ENCODE measurements around the gene ARSD. TPM values are rescaled to one million over a fixed set of nuclear protein-coding genes. Genes with fewer than 3 reads are reported as not detected.

The ARSD gene
- total and polyA plus RNA-seq, 2 of the 8 experiments (the other 6 are each of a cell fraction or from before 2014, with no cell fraction given): 1.8 to 3.2 TPM

- H3K23ac ChIP-seq (ENCODE audit: insufficient read length): no peak overlapping the region
- no peak overlapping the region for H4K5ac ChIP-seq (ENCODE audit: insufficient read length, low read depth, low read length)
- H3K23me2 ChIP-seq (ENCODE audit: low read depth, low read length): no peaks in the 10 kb centered on the region
- no peaks in the 10 kb centered on the region for H3K27me3 ChIP-seq (replicated peaks in 1 of 4; ENCODE audit: control insufficient read depth in 3 of 4, extremely low read depth in 1 of 4, insufficient read depth in 3 of 4, low read length in 3 of 4)
- ChIA-PET CTCF (ENCODE audit: partially characterized antibody) (no interaction called here), POLR2A (ENCODE audit: partially characterized antibody) (no interaction called here)
- no peak overlapping the region for H2BK5ac ChIP-seq (ENCODE audit: low read depth, low read length)
- no peak overlapping the region for H2BK120ac ChIP-seq (replicated peaks; ENCODE audit: low read depth, low read length)
- H3K36me3 ChIP-seq (ENCODE audit: control insufficient read depth in 2 of 4, insufficient read depth in 4 of 4, low read length in 3 of 4): peaks cover 0 to 14% (median 2%) of the 10 kb centered on the region in 4 experiments; a peak in 3 of 8 replicates
- DNase-seq (ENCODE audit: low read depth in 1 of 2, low spot score in 2 of 2) (no peak), FAIRE-seq (no peak)
- no peak overlapping the region for H2BK15ac ChIP-seq (ENCODE audit: low read length)
- H3K56ac ChIP-seq (replicated peaks; ENCODE audit: insufficient read length, low read depth, low read length): peak overlapping the region; percentile 86
- no peak overlapping the region for H2BK12ac ChIP-seq (ENCODE audit: low read depth, low read length)
- no peak overlapping the region for H2AFZ ChIP-seq (ENCODE audit: low read length)
- no peak overlapping the region for H3K18ac ChIP-seq (ENCODE audit: extremely low read depth, low read length)
- H4K8ac ChIP-seq (ENCODE audit: extremely low read depth, insufficient read depth, low read length): no peak overlapping the region
- 85 to 100% methylated on average over 1 of the region's 1 CpG for WGBS, 2 experiments (ENCODE audit: extremely low coverage in 1 of 2, insufficient coverage in 1 of 2, insufficient read length in 1 of 2, insufficient replicate concordance in 2 of 2, low coverage in 1 of 2, low lambda C conversion rate in 2 of 2, missing lambda C conversion rate in 1 of 2)
- no peak overlapping the region for H3K14ac ChIP-seq (ENCODE audit: insufficient read length)
- H3K4me1 ChIP-seq (replicated peaks in 1 of 4; ENCODE audit: control insufficient read depth in 3 of 4, insufficient read depth in 4 of 4, low read length in 3 of 4): no peaks in the 10 kb centered on the region
- no peak overlapping the region for H2BK20ac ChIP-seq (ENCODE audit: low read length)
- H3K27ac ChIP-seq (ENCODE audit: low read depth, low read length): no peak overlapping the region
- TF ChIP-seq BACH1 (IDR thresholded peaks at IDR 0.05; ENCODE audit: low read length) (no peak), JUND (IDR thresholded peaks at IDR 0.05; ENCODE audit: low read length) (no peak), CEBPB (IDR thresholded peaks at IDR 0.05; ENCODE audit: low read depth, low read length) (no peak), TAF1 (IDR thresholded peaks at IDR 0.05; ENCODE audit: low read depth, low read length) (no peak), SIRT6 (IDR thresholded peaks at IDR 0.05; ENCODE audit: low read length) (no peak), KDM4A (IDR thresholded peaks at IDR 0.05; ENCODE audit: low read depth, low read length, severe bottlenecking) (no peak), CHD2 (IDR thresholded peaks at IDR 0.05; ENCODE audit: low read length) (no peak), KDM1A (IDR thresholded peaks at IDR 0.05; ENCODE audit: borderline replicate concordance, low read length) (no peak), CBX5 (IDR thresholded peaks at IDR 0.05; ENCODE audit: low read depth, low read length) (no peak), RBBP5 (IDR thresholded peaks at IDR 0.05; ENCODE audit: borderline replicate concordance, low read depth, low read length) (no peak), ZNF274 (IDR thresholded peaks at IDR 0.05; ENCODE audit: borderline replicate concordance, extremely low read depth, low read length) (no peak), CHD1 (IDR thresholded peaks at IDR 0.05; ENCODE audit: low read depth, low read length) (no peak), HDAC6 (IDR thresholded peaks at IDR 0.05; ENCODE audit: low read depth, low read length) (no peak), SRF (IDR thresholded peaks at IDR 0.05; ENCODE audit: low read depth, low read length) (no peak)
- no peaks in the 10 kb centered on the region for H3K79me1 ChIP-seq (ENCODE audit: low read depth, low read length)
- H4K91ac ChIP-seq (replicated peaks; ENCODE audit: insufficient read length, low read length): no peak overlapping the region
- H4K20me1 ChIP-seq (replicated peaks in 1 of 2; ENCODE audit: control insufficient read depth in 1 of 2, insufficient read depth in 2 of 2, low read length in 2 of 2): no peaks in the 10 kb centered on the region
- no peak overlapping the region for H3K4me2 ChIP-seq (ENCODE audit: insufficient read depth in 1 of 2, low read depth in 2 of 2, low read length in 2 of 2)
- H3K9ac ChIP-seq (replicated peaks in 1 of 4; ENCODE audit: extremely low read depth in 1 of 4, low read depth in 3 of 4, low read length in 3 of 4): no peak overlapping the region
- no peaks in the 10 kb centered on the region for H3K79me2 ChIP-seq (ENCODE audit: control insufficient read depth in 1 of 2, insufficient read depth in 2 of 2, low read length in 2 of 2)
- no peaks in the 10 kb centered on the region for H3K9me3 ChIP-seq (ENCODE audit: insufficient read depth in 2 of 2, low read depth in 1 of 2, low read length in 1 of 2)
- H3K4me3 ChIP-seq (ENCODE audit: extremely low read depth in 1 of 4, insufficient read depth in 2 of 4, low read depth in 3 of 4, low read length in 4 of 4): no peak overlapping the region
- no peak overlapping the region for H2AK5ac ChIP-seq (ENCODE audit: low read depth, low read length)
- H3K4ac ChIP-seq (replicated peaks; ENCODE audit: insufficient read length, low read depth, low read length): no peak overlapping the region
Measured at GRCh38 chrX:2879670-2880069, 49.5 kb downstream of the ARSD start.
